HG03103 (cell line): Measurements from ENCODE around the gene RUVBL2.

ENCODE experiments used
- ATAC-seq: cut with Tn5 transposase; IDR thresholded peaks from one replicate; pipeline ENCODE4 v1.9.1; 2021; ENCODE audit warnings: low read depth; ENCODE audit not compliant: unreplicated experiment

Gene RUVBL2

GRCh38 chr19:48993175-48994034 lies at the start of gene RUVBL2, which contains the start of gene GYS1:
Gene RUVBL2 (plus strand): TSS chr19:48993887. CDS start chr19:48993912, 25 bp downstream.
Gene GYS1 (minus strand): TSS chr19:48993309. CDS start chr19:48993112, 197 bp downstream.
- peak; percentile 68 for ATAC-seq

- ATAC-seq, result no peak
Observed at GRCh38 chr19:48945415-48945814, 48.3 kb upstream of the RUVBL2 start.

- no peak for ATAC-seq
Observed at GRCh38 chr19:48945817-48946216, 47.9 kb upstream of the RUVBL2 start.

- no peak for ATAC-seq
Observed at GRCh38 chr19:48946463-48947257, 47.0 kb upstream of the RUVBL2 start.

- no peak for ATAC-seq
Observed at GRCh38 chr19:48947258-48947542, 46.5 kb upstream of the RUVBL2 start.

GRCh38 chr19:48950159-48950558 lies 43.5 kb upstream of the RUVBL2 start:
- ATAC-seq, result no peak

GRCh38 chr19:48950830-48951519 lies 42.7 kb upstream of the RUVBL2 start:
- no peak for ATAC-seq

GRCh38 chr19:48953141-48953540 lies 40.5 kb upstream of the RUVBL2 start:
- ATAC-seq, result no peak

GRCh38 chr19:48953990-48954594 lies 39.6 kb upstream of the RUVBL2 start:
- ATAC-seq, result no peak

- ATAC-seq, result peak; percentile 64
Observed at GRCh38 chr19:48954595-48955307, 38.9 kb upstream of the RUVBL2 start, which contains the start of gene BAX. Gene BAX (plus strand): TSS chr19:48954875. CDS start chr19:48954929, 54 bp downstream.

- no peak for ATAC-seq
Observed at GRCh38 chr19:48955308-48955958, 38.3 kb upstream of the RUVBL2 start.

GRCh38 chr19:48958006-48958405 lies 35.7 kb upstream of the RUVBL2 start:
- no peak for ATAC-seq

- no peak for ATAC-seq
Observed at GRCh38 chr19:48959341-48960239, 34.1 kb upstream of the RUVBL2 start.

GRCh38 chr19:48961051-48961649 lies 32.5 kb upstream of the RUVBL2 start:
- ATAC-seq, result no peak

GRCh38 chr19:48961673-48962028 lies 32.0 kb upstream of the RUVBL2 start:
- ATAC-seq, result no peak

- no peak for ATAC-seq
Observed at GRCh38 chr19:48962029-48962848, 31.4 kb upstream of the RUVBL2 start.

GRCh38 chr19:48962849-48963165 lies 30.9 kb upstream of the RUVBL2 start:
- no peak for ATAC-seq
